Non-pigmented ciliary epithelial cell (primary cell): Measurements from ENCODE around the gene PKM.

Experiments
- DNase-seq: peaks from one replicate; pipeline ENCODE4 v3.0.0-alpha.2; 2010; ENCODE audit warnings: low read depth

The PKM gene

GRCh38 chr15:72200395-72201237 lies 30.4 kb downstream of the PKM start:
- no peak for DNase-seq

GRCh38 chr15:72199721-72200212 lies 31.2 kb downstream of the PKM start:
- DNase-seq, result no peak

GRCh38 chr15:72199205-72199515 lies 31.8 kb downstream of the PKM start:
- no peak for DNase-seq

GRCh38 chr15:72198356-72199204 lies 32.4 kb downstream of the PKM start:
- DNase-seq, result no peak

GRCh38 chr15:72197460-72198355 lies 33.3 kb downstream of the PKM start, which contains the start of gene GRAMD2A:
Gene GRAMD2A, minus strand, starts transcription at chr15:72197787.
- DNase-seq, result no peak

GRCh38 chr15:72197041-72197459 lies 33.9 kb downstream of the PKM start:
- DNase-seq, result no peak

GRCh38 chr15:72196409-72197040 lies 34.5 kb downstream of the PKM start:
- no peak for DNase-seq

- DNase-seq, result no peak
These were observed 35.9 kb downstream of the PKM start for GRCh38 chr15:72195101-72195511.

GRCh38 chr15:72193836-72194396 lies 37.1 kb downstream of the PKM start:
- DNase-seq, result no peak

- no peak for DNase-seq
These were observed 38.6 kb downstream of the PKM start for GRCh38 chr15:72192416-72192815.

GRCh38 chr15:72189250-72189902 lies 41.6 kb downstream of the PKM start:
- DNase-seq, result no peak

GRCh38 chr15:72184165-72184811 lies 46.7 kb downstream of the PKM start:
- DNase-seq, result no peak

GRCh38 chr15:72183781-72184164 lies 47.2 kb downstream of the PKM start:
- DNase-seq, result no peak

GRCh38 chr15:72182673-72183072 lies 48.3 kb downstream of the PKM start:
- DNase-seq, result no peak

GRCh38 chr15:72182244-72182643 lies 48.7 kb downstream of the PKM start:
- no peak for DNase-seq

- no peak for DNase-seq
These were observed 50.1 kb downstream of the PKM start for GRCh38 chr15:72180761-72181324.

GRCh38 chr15:72179950-72180581 lies 50.9 kb downstream of the PKM start:
- DNase-seq, result no peak

GRCh38 chr15:72178976-72179585 lies 51.9 kb downstream of the PKM start:
- DNase-seq, result no peak

- no peak for DNase-seq
These were observed 54.2 kb downstream of the PKM start for GRCh38 chr15:72176743-72177142.
